ENCODE data around the gene TTC3. TPM values are rescaled to one million over a fixed set of nuclear protein-coding genes. Genes with fewer than 3 reads are reported as not detected.

The TTC3 gene
- total and polyA plus RNA-seq, 10 of the 15 experiments (the other 5 are each of a cell fraction or from before 2014, with no cell fraction given), result 23.1 to 94.9 (median 72.7) TPM

- SMC1A ChIA-PET (ENCODE audit: uncharacterized antibody, unreplicated experiment), result no interaction called here
- in situ Hi-C loops (cut with MboI) (no loop called here), intact Hi-C loops (cut with micrococcal nuclease; ENCODE audit: unreplicated experiment) (loop anchor here (2.0 to 5.0 kb wide), 3 partner anchors 86 to 293 kb away; partner anchors contain the start of genes DYRK1A and VPS26C)
- BruUV-seq (replicated peaks), result no TSS peak
- DNase-seq (ENCODE audit: low read depth, low spot score) (no peak), ATAC-seq (peak; percentile 56), FAIRE-seq (no peak)
- RAD21 ChIA-PET (ENCODE audit: unreplicated experiment), result no interaction called here
- H3K4me2 ChIP-seq (ENCODE audit: control insufficient read depth, insufficient read depth), result peak overlapping the region; percentile 85
- peak overlapping the region; percentile 82 for H3K27ac ChIP-seq (ENCODE audit: control insufficient read depth, insufficient read depth)
- WGBS (ENCODE audit: insufficient coverage, insufficient replicate concordance, low lambda C conversion rate, missing lambda C conversion rate), result under 1% methylated on average over 68 of the region's 70 CpGs
- H3K79me2 ChIP-seq (ENCODE audit: control insufficient read depth, insufficient read depth, low read length), result peaks cover 59% of the 10 kb centered on the region
- H3K27me3 ChIP-seq (replicated peaks in 1 of 2; ENCODE audit: control insufficient read depth in 2 of 2, insufficient read depth in 2 of 2, low read length in 1 of 2), result no peaks in the 10 kb centered on the region
- peak overlapping the region; percentile 90 for H3K9ac ChIP-seq (ENCODE audit: control insufficient read depth, insufficient read depth, low read length)
- CTCF ChIA-PET, result no interaction called here
- no peaks in the 10 kb centered on the region; a peak in 2 of 4 replicates for H3K36me3 ChIP-seq (ENCODE audit: control insufficient read depth in 2 of 2, insufficient read depth in 2 of 2, low read length in 1 of 2)
- no peaks in the 10 kb centered on the region for H4K20me1 ChIP-seq (ENCODE audit: control insufficient read depth, insufficient read depth)
- H3K9me3 ChIP-seq (replicated peaks; ENCODE audit: control insufficient read depth, insufficient read depth, low read length), result no peaks in the 10 kb centered on the region
- H2AFZ ChIP-seq (ENCODE audit: control insufficient read depth, low read depth, low read length), result peak overlapping the region; percentile 85
- POLR2A ChIA-PET, result no interaction called here
- peak overlapping the region; percentile 90 for H3K4me3 ChIP-seq
- H3K4me1 ChIP-seq (ENCODE audit: control insufficient read depth, insufficient read depth, low read length), result no peaks in the 10 kb centered on the region; the same call in 1 of the 2 replicates
- peak; percentile 77 for TF ChIP-seq NKRF (conservative IDR thresholded peaks at IDR 0.05)
- TF ChIP-seq MYC (IDR thresholded peaks at IDR 0.05; ENCODE audit: insufficient read depth, insufficient read length, insufficient replicate concordance, low read length, severe bottlenecking), result peak; percentile 66
- peak; percentile 93 for TF ChIP-seq GATAD2B (conservative IDR thresholded peaks at IDR 0.05; ENCODE audit: low read depth)
- TF ChIP-seq CTCF (IDR thresholded peaks at IDR 0.05 in 2 of 3, conservative IDR thresholded peaks at IDR 0.05 in 1 of 3; ENCODE audit: control insufficient read depth in 2 of 3, extremely low read depth in 1 of 3, insufficient read depth in 1 of 3, low read depth in 3 of 3, low read length in 3 of 3), result peak in 2 of 3 experiments; percentile 20 to 21; a peak in 3 of 6 replicates
- TF ChIP-seq CREM (IDR thresholded peaks at IDR 0.05; ENCODE audit: low read depth), result peak; percentile 39; the same call in 1 of the 2 replicates
- TF ChIP-seq ATF7 (IDR thresholded peaks at IDR 0.05; ENCODE audit: low read depth), result 0 out of 2 replicates have a peak, but pooled peaks have one; percentile 9
- no peak for TF ChIP-seq RFX5 (IDR thresholded peaks at IDR 0.05; ENCODE audit: low read depth, low read length)
- TF ChIP-seq POLR2AphosphoS5 (IDR thresholded peaks at IDR 0.05; ENCODE audit: low read length), result peak; percentile 56
- TF ChIP-seq ZNF207 (IDR thresholded peaks at IDR 0.05; ENCODE audit: borderline replicate concordance), result peak; percentile 19; the same call in 1 of the 2 replicates
- TF ChIP-seq KDM1A (IDR thresholded peaks at IDR 0.05; ENCODE audit: borderline replicate concordance), result no peak
- TF ChIP-seq MXI1 (IDR thresholded peaks at IDR 0.05; ENCODE audit: low read depth, low read length), result peak; percentile 88
- TF ChIP-seq SMARCA5 (IDR thresholded peaks at IDR 0.05), result 0 out of 2 replicates have a peak, but pooled peaks have one; percentile 61
- no peak; the same call in 1 of the 2 replicates for TF ChIP-seq LARP7 (IDR thresholded peaks at IDR 0.05)
- peak; percentile 18 for TF ChIP-seq SKIL (IDR thresholded peaks at IDR 0.05; ENCODE audit: low read depth, poor library complexity, severe bottlenecking)
- TF ChIP-seq EGR1 (IDR thresholded peaks at IDR 0.05; ENCODE audit: borderline replicate concordance in 1 of 2, low read depth in 2 of 2, low read length in 2 of 2), result peak in 1 of 2 experiments; percentile 81; a peak in 2 of 3 replicates
- TF ChIP-seq IKZF2 (IDR thresholded peaks at IDR 0.05), result peak in 1 of 2 experiments; percentile 6; a peak in 1 of 4 replicates
- TF ChIP-seq RCOR1 (conservative IDR thresholded peaks at IDR 0.05; ENCODE audit: low read depth, low read length), result no peak
Measured at GRCh38 chr21:37073417-37074196, 553 bp downstream of the TTC3 start.

All from GM12878 (cell line).